IMR-90 (cell line): ENCODE measurements around the gene TMOD1.
"Not testable (repeated sequence)": the region's sequence is repeated elsewhere in the genome, so short reads cannot be mapped to it uniquely, and the experiment has no call there.

Experiments
- BHLHE40 ChIP-seq: fragments of 150-350 bp; IDR thresholded peaks from 2 replicates; pipeline ENCODE4 v1.6.1; 2016; ENCODE audit warnings: mild to moderate bottlenecking, low read depth, low read length
- CTCF ChIP-seq: conservative IDR thresholded peaks from 2 replicates; pipeline ENCODE4 v1.5.1; 2012; ENCODE audit warnings: mild to moderate bottlenecking, low read depth, low read length, improper control_type of control experiment
- MAZ ChIP-seq: IDR thresholded peaks from 2 replicates; pipeline ENCODE4 v1.6.1; 2012; ENCODE audit warnings: low read depth, mild to moderate bottlenecking, low read length, improper control_type of control experiment, moderate library complexity, borderline replicate concordance
- POLR2A ChIP-seq: IDR thresholded peaks from 2 replicates; pipeline ENCODE4 v1.6.1; 2012; ENCODE audit warnings: mild to moderate bottlenecking, low read depth, low read length
- RCOR1 ChIP-seq: IDR thresholded peaks from 2 replicates; pipeline ENCODE4 v1.6.1; 2012; ENCODE audit warnings: mild to moderate bottlenecking, low read length, improper control_type of control experiment; ENCODE audit not compliant: insufficient replicate concordance

- TF ChIP-seq CTCF, BHLHE40, POLR2A, MAZ, RCOR1: not testable (repeated sequence)
Measured at GRCh38 chr9:97584778-97585177, 83.3 kb downstream of the TMOD1 start.
